ENCODE measurements around the gene CLDN8. TPM values are rescaled to one million over a fixed set of nuclear protein-coding genes. Genes with fewer than 3 reads are reported as not detected.

The CLDN8 gene
- total RNA-seq, 1 donor from 2014 or later: not detected

DNA sequence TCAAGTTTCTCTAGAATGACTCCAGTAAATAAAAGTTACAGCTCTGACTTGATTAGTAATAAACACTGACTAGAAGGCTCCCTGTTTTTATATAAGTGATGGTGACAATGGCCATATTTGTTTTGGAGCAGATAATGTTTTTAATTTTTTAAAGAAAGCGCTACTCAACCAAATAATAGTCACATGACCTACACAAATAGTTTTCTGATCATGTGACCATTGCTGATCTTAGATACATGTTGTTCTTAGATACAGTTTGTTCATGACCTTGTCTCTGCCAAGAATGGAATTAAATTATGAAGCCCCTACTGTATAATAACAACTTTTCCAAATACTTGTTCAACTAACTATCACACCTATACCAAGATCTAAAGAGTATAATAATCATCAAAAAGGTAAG lies 22.3 kb upstream of the CLDN8 start:
- Mint-ChIP-seq H3K4me3 (ENCODE audit: unreplicated experiment) (no peak overlapping the region), H3K36me3 (ENCODE audit: low read depth) (no peaks in the 10 kb centered on the region), H3K4me1 (ENCODE audit: low read depth) (no peaks in the 10 kb centered on the region), H3K27me3 (ENCODE audit: low read depth) (no peaks in the 10 kb centered on the region), H3K9me3 (ENCODE audit: low read depth) (no peaks in the 10 kb centered on the region), H3K27ac (ENCODE audit: unreplicated experiment) (no peak overlapping the region)
- DNase-seq (ENCODE audit: low spot score): no peak
- TF ChIP-seq, protein P1, sequence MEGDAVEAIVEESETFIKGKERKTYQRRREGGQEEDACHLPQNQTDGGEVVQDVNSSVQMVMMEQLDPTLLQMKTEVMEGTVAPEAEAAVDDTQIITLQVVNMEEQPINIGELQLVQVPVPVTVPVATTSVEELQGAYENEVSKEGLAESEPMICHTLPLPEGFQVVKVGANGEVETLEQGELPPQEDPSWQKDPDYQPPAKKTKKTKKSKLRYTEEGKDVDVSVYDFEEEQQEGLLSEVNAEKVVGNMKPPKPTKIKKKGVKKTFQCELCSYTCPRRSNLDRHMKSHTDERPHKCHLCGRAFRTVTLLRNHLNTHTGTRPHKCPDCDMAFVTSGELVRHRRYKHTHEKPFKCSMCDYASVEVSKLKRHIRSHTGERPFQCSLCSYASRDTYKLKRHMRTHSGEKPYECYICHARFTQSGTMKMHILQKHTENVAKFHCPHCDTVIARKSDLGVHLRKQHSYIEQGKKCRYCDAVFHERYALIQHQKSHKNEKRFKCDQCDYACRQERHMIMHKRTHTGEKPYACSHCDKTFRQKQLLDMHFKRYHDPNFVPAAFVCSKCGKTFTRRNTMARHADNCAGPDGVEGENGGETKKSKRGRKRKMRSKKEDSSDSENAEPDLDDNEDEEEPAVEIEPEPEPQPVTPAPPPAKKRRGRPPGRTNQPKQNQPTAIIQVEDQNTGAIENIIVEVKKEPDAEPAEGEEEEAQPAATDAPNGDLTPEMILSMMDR (IDR thresholded peaks at IDR 0.05): no peak

GRCh38 chr21:30234643-30235042 lies 18.7 kb upstream of the CLDN8 start:
- peaks cover 4% of the 10 kb centered on the region for H3K36me3 Mint-ChIP-seq (ENCODE audit: low read depth)
- TF ChIP-seq, protein P1 (IDR thresholded peaks at IDR 0.05): no peak
- H3K4me1 Mint-ChIP-seq (ENCODE audit: low read depth): peaks cover 16% of the 10 kb centered on the region
- peaks cover 7% of the 10 kb centered on the region for H3K9me3 Mint-ChIP-seq (ENCODE audit: low read depth)
- H3K27me3 Mint-ChIP-seq (ENCODE audit: low read depth): no peaks in the 10 kb centered on the region
- no peak overlapping the region for H3K27ac Mint-ChIP-seq (ENCODE audit: unreplicated experiment)
- no peak overlapping the region for H3K4me3 Mint-ChIP-seq (ENCODE audit: unreplicated experiment)
- no peak for DNase-seq (ENCODE audit: low spot score)

DNA sequence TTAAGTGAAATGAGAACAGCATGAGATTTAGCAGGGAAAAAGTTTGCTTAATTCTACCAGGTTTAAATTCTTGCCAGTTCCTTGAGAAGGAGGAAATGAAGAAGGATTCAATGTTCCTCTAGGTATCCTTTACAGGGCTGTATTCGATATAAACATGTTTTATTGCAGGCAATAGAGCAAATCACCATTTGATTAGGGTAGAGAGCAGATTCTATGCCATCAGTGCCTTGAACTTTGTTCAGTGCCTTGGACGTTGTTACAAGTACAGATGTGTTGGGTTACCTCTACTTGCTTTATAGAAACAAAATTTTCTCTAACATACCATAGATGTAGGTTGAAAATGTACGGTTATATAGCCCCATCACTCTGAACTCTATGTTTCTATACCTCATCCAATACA lies 18.2 kb upstream of the CLDN8 start:
- Mint-ChIP-seq H3K36me3 (ENCODE audit: low read depth) (peaks cover 4% of the 10 kb centered on the region), H3K9me3 (ENCODE audit: low read depth) (peaks cover 7% of the 10 kb centered on the region), H3K27ac (ENCODE audit: unreplicated experiment) (no peak overlapping the region), H3K4me1 (ENCODE audit: low read depth) (peaks cover 16% of the 10 kb centered on the region), H3K27me3 (ENCODE audit: low read depth) (no peaks in the 10 kb centered on the region), H3K4me3 (ENCODE audit: unreplicated experiment) (no peak overlapping the region)
- no peak for DNase-seq (ENCODE audit: low spot score)
- TF ChIP-seq, protein P1 (IDR thresholded peaks at IDR 0.05): no peak

GRCh38 chr21:30233228-30234020 lies 17.5 kb upstream of the CLDN8 start:
- H3K9me3 Mint-ChIP-seq (ENCODE audit: low read depth): peaks cover 7% of the 10 kb centered on the region
- DNase-seq (ENCODE audit: low spot score): no peak

DNA sequence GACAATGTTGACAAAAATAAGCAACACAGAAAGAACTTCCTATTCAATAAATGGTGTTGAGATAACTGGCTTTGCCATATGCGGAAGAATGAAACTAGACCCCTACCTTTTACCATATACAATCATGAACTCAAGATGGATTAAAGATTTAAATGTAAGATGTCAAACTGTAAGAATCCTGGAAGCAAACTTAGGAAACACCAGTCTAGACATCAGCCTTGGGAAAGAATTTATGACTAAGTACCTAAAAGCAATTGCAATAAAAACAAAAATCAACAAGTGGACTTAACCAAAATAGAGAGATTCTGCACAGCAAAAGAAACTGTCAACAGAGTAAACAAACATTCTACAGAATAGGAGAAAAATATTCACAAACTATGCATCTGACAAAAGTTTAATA lies 16.1 kb upstream of the CLDN8 start:
- H3K4me3 Mint-ChIP-seq (ENCODE audit: unreplicated experiment): no peak overlapping the region

More at GRCh38 chr21:30233228-30234020, 17.5 kb upstream of the CLDN8 start:
- Mint-ChIP-seq H3K4me3 (ENCODE audit: unreplicated experiment) (no peak overlapping the region), H3K27ac (ENCODE audit: unreplicated experiment) (no peak overlapping the region), H3K4me1 (ENCODE audit: low read depth) (peaks cover 16% of the 10 kb centered on the region), H3K27me3 (ENCODE audit: low read depth) (no peaks in the 10 kb centered on the region), H3K36me3 (ENCODE audit: low read depth) (peaks cover 4% of the 10 kb centered on the region)
- TF ChIP-seq, protein P1 (IDR thresholded peaks at IDR 0.05): no peak

More for the DNA sequence above, 16.1 kb upstream of the CLDN8 start:
- no peak for DNase-seq (ENCODE audit: low spot score)
- Mint-ChIP-seq H3K4me1 (ENCODE audit: low read depth) (peaks cover 30% of the 10 kb centered on the region), H3K9me3 (ENCODE audit: low read depth) (peaks cover 7% of the 10 kb centered on the region), H3K36me3 (ENCODE audit: low read depth) (peaks cover 4% of the 10 kb centered on the region), H3K27ac (ENCODE audit: unreplicated experiment) (no peak overlapping the region), H3K27me3 (ENCODE audit: low read depth) (no peaks in the 10 kb centered on the region)
- TF ChIP-seq, protein P1 (IDR thresholded peaks at IDR 0.05): no peak

All from chondrocyte (in vitro differentiated cells).